GM23338 (cell line): ENCODE results near the gene ZNF74.

Source experiments
- CREB1 ChIP-seq: fragments of 250-450 bp; sonication (Bioruptor Pico); IDR thresholded peaks from 2 replicates; pipeline ENCODE4 v1.5.0; 2020; ENCODE audit warnings: low read depth, mild to moderate bottlenecking, moderate library complexity
- CTCF ChIP-seq, 2 experiments: fragments of 200-600 bp in 1 of 2; sonication (generic) in 1 of 2; conservative IDR thresholded peaks; 2 replicates each; pipeline versions ENCODE4 v1.5.1 to v1.6.1; 2016 to 2017; ENCODE audit warnings: antibody characterized with exemption in 2 of 2, low read depth in 2 of 2, mild to moderate bottlenecking in 2 of 2, moderate library complexity in 1 of 2
- EZH2 ChIP-seq: fragments of 200-600 bp; sonication (generic); IDR thresholded peaks from one replicate; pipeline ENCODE4 v1.8.0; 2017; ENCODE audit warnings: antibody characterized with exemption, mild to moderate bottlenecking, low read depth; ENCODE audit not compliant: unreplicated experiment
- JUNB ChIP-seq: IDR thresholded peaks from one replicate; pipeline ENCODE4 v1.6.1; 2016; ENCODE audit warnings: antibody characterized with exemption; ENCODE audit not compliant: unreplicated experiment
- REST ChIP-seq: IDR thresholded peaks from one replicate; pipeline ENCODE4 v1.6.1; 2018; ENCODE audit warnings: antibody characterized with exemption; ENCODE audit not compliant: unreplicated experiment

GRCh38 chr22:20424568-20424931 is 30.6 kb downstream of the ZNF74 start:
- no peak for TF ChIP-seq CTCF (conservative IDR thresholded peaks at IDR 0.05; ENCODE audit: low read depth in 2 of 2)
- no peak for TF ChIP-seq JUNB
- no peak for TF ChIP-seq REST
- no peak for TF ChIP-seq EZH2
- TF ChIP-seq CREB1 (CRISPR knock-in tag) = no peak
